Measurements from ENCODE around the gene GNAZ.

- TF ChIP-seq CTCF (IDR thresholded peaks at IDR 0.05; ENCODE audit: control extremely low read depth in 1 of 3, insufficient read depth in 1 of 3, low read depth in 1 of 3, low read length in 3 of 3) = no peak
- TF ChIP-seq USF2 (IDR thresholded peaks at IDR 0.05; ENCODE audit: low read length) = no peak
- TF ChIP-seq TCF12 (IDR thresholded peaks at IDR 0.05; ENCODE audit: low read depth, low read length) = no peak
- no peak for TF ChIP-seq SIN3A (conservative IDR thresholded peaks at IDR 0.05 in 1 of 2, IDR thresholded peaks at IDR 0.05 in 1 of 2; ENCODE audit: low read depth in 1 of 2, low read length in 2 of 2)
- no peak for TF ChIP-seq MAX (IDR thresholded peaks at IDR 0.05)
- no peak for TF ChIP-seq SIX5 (IDR thresholded peaks at IDR 0.05; ENCODE audit: low read depth, low read length)
- TF ChIP-seq PHF8 (conservative IDR thresholded peaks at IDR 0.05; ENCODE audit: low read depth, low read length) = no peak
- no peak for TF ChIP-seq RFX5 (IDR thresholded peaks at IDR 0.05; ENCODE audit: borderline replicate concordance, low read depth, low read length)
These were observed 62.2 kb downstream of the GNAZ start for GRCh38 chr22:23132376-23133091.
